Upper lobe of left lung (tissue), 4 donors: ENCODE data around the gene FKBP2.

Source experiments
- POLR2A ChIP-seq, 4 donors: fragments of 450-650 bp; IDR thresholded peaks; one replicate each; pipeline ENCODE4 v1.5.1; 2016 to 2017; ENCODE audit warnings: antibody characterized with exemption in 4 of 4, mild to moderate bottlenecking in 2 of 4
- POLR2AphosphoS5 ChIP-seq, 2 donors: sonication (generic); formaldehyde crosslinking; IDR thresholded peaks; one replicate each; pipeline ENCODE4 v1.5.1; 2017; ENCODE audit warnings: antibody characterized with exemption in 2 of 2
- TF ChIP-seq, protein P1 (sequence below), 6 experiments: fragments of 450-650 bp in 4 of 6; fragments of 200-600 bp in 2 of 6; sonication (generic) in 2 of 6; IDR thresholded peaks; one replicate each; pipeline ENCODE4 v1.5.1; 2016 to 2019; ENCODE audit warnings: antibody characterized with exemption in 6 of 6

DNA sequence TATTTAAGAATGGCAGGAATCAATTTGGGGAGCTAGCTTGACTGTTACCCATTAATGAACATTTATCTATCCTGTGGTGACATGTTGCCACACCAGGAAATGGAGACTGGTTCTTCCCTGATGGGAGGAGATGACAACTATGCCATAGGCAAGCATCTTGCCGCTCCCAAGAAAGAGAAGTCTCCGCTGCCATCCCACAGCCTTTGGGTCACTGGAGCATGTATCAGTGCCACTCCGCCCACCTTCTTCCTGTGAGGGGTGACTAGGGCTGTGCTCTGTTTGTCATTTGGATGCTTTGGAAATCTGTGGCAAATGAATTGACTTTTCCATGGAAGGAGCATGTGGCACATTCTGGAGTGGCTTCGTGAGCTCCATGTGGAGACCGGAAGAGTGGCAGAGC is 48.5 kb upstream of the FKBP2 start:
- no peak for TF ChIP-seq POLR2A (IDR thresholded peaks at IDR 0.05)
- TF ChIP-seq, protein P1, sequence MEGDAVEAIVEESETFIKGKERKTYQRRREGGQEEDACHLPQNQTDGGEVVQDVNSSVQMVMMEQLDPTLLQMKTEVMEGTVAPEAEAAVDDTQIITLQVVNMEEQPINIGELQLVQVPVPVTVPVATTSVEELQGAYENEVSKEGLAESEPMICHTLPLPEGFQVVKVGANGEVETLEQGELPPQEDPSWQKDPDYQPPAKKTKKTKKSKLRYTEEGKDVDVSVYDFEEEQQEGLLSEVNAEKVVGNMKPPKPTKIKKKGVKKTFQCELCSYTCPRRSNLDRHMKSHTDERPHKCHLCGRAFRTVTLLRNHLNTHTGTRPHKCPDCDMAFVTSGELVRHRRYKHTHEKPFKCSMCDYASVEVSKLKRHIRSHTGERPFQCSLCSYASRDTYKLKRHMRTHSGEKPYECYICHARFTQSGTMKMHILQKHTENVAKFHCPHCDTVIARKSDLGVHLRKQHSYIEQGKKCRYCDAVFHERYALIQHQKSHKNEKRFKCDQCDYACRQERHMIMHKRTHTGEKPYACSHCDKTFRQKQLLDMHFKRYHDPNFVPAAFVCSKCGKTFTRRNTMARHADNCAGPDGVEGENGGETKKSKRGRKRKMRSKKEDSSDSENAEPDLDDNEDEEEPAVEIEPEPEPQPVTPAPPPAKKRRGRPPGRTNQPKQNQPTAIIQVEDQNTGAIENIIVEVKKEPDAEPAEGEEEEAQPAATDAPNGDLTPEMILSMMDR (IDR thresholded peaks at IDR 0.05), result no peak
- no peak for TF ChIP-seq POLR2AphosphoS5 (IDR thresholded peaks at IDR 0.05)
